Cardiac fibroblast (primary cell): ENCODE data around the gene C1QTNF8.

Source experiments
- DNase-seq, 2 donors: peaks; one replicate each; pipeline versions ENCODE4 v3.0.0 to v3.0.0-alpha.2; 2010; ENCODE audit warnings: low read depth in 2 of 2
- H3K4me3 ChIP-seq, 2 donors: replicated peaks in 1 of 2; 1 replicate in 1 of 2; 2 replicates in 1 of 2; pipeline ENCODE4 v1.5.1; 2011; ENCODE audit warnings: low read depth in 2 of 2, low read length in 2 of 2, mild to moderate bottlenecking in 2 of 2, moderate library complexity in 1 of 2
- TF ChIP-seq, protein P1 (sequence below): IDR thresholded peaks from one replicate; pipeline ENCODE4 v1.5.1; 2011; ENCODE audit warnings: low read depth, mild to moderate bottlenecking, low read length, inconsistent platforms

The C1QTNF8 gene

DNA sequence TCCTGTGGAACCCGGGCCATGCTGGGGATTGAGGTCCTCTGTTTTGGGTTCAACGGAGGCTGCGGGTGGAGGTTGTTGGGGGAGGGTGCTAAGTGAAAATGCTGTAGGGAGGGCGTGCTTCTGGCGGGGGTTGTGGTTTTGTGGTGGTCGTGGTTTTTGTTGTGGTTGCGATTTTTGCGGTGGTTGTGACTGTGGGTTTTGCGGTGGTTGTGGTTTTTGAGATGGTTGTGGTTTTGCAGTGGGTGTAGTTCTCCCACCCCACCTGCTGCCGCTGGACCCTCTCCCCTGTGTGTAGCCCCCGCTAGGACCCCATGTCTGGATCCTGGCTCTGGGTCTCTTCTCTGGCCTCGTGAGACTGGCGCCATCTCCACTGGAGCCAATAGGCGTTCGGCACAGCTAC lies 28.4 kb downstream of the C1QTNF8 start:
- no peak overlapping the region for H3K4me3 ChIP-seq
- DNase-seq = no peak
- TF ChIP-seq, protein P1, sequence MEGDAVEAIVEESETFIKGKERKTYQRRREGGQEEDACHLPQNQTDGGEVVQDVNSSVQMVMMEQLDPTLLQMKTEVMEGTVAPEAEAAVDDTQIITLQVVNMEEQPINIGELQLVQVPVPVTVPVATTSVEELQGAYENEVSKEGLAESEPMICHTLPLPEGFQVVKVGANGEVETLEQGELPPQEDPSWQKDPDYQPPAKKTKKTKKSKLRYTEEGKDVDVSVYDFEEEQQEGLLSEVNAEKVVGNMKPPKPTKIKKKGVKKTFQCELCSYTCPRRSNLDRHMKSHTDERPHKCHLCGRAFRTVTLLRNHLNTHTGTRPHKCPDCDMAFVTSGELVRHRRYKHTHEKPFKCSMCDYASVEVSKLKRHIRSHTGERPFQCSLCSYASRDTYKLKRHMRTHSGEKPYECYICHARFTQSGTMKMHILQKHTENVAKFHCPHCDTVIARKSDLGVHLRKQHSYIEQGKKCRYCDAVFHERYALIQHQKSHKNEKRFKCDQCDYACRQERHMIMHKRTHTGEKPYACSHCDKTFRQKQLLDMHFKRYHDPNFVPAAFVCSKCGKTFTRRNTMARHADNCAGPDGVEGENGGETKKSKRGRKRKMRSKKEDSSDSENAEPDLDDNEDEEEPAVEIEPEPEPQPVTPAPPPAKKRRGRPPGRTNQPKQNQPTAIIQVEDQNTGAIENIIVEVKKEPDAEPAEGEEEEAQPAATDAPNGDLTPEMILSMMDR = no peak

DNA sequence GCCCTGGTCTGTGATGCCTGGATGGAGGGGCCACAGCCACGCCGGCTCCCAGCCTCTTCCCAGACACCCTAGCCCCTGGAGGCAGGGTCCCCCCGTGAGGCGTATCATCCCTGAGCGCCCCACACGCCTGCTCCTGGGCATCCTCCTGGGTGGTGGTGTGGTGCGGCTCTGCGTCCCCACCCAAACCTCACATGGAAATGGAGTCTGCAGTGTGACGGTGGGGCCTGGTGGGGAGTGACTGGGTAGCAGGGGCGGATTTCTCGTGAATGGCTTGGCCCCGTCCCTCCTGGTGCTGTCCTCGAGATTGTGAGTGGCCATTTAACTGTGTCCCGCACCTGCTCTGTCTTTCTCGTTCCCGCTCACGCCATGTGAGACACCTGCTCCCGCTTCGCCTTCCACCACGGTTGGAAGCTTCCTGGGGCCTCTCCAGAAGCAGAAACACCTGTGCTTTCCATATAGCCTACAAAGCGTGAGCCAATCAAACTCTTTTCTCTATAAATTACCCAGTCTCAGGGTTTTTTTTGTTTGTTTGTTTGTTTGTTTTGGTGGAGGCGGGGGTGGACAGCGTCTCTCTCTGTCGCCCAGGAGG lies 29.4 kb downstream of the C1QTNF8 start:
- no peak overlapping the region for H3K4me3 ChIP-seq
- DNase-seq = no peak
- TF ChIP-seq, protein P1 = no peak

DNA sequence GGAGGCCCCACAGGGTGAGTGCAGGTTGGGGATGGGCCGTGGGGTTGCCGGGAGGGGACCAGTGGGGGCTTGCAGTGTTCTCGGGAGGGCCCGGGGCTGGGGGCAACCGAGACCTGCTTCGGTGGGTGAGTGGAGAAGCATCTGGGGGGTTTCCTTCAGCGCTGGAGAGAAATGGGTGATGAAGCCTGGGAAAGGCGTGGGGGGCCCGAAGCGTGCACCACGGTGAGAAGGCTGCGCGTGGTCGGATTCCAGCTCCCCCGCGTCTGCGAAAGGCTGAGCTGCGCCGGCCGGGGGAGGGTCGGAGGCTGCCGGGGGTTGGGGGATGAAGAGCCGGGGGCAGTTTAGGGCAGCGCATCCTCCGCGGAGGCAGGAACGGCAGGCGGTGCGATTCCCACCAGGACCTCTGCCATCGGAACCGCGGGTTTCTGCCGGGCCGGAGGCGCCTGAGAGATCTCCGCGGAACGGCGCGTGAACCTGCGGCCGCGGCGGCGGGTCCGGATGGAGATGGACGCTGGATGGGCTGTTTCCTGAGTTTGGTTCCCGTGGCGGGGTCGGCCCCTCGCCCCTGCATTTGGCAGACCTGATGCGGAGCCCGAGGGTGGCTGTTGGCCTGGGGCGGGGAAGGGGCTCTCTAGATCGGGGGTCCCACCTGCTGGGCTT lies 30.4 kb downstream of the C1QTNF8 start:
- H3K4me3 ChIP-seq = no peak overlapping the region
- TF ChIP-seq, protein P1 = no peak
- no peak for DNase-seq

DNA sequence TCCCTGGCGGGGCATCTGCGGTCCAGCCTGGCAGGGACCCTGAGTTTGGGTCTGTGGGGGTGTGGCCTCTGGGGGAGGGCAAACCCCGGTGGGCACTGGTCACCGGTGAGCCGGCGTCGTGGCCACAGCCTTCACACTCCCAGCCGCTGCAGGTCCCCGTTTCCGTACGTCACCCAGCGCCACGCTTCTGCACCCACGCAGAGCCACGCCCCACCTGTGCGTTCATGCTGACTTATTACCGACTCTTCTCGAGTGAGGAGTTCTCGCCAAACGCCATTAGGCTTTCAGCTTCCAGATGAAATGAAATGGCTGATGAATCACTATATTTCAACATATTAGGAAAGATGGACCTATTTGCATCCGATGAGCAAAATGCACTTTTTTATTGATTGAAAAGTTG lies 32.3 kb downstream of the C1QTNF8 start:
- TF ChIP-seq, protein P1 = no peak
- no peak overlapping the region for H3K4me3 ChIP-seq
- DNase-seq = no peak

DNA sequence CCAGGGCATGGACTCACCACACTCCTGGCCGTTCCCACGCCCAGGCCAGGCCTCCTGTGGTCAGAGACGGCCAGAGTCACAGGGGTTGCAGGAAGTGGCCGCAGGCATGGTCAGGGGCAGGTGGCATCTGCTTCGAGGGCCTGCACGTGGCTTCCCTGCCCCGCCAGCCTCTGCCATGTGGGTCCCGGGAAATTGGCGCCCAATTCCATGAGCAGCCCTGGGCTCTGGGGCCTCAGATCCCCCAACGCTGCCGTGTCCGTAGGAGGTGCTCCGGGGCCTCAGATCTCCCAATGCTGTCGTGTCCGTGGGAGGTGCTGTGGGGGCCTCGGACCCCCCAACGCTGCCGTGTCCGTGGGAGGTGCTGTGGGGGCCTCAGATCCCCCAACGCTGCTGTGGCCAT lies 33.1 kb downstream of the C1QTNF8 start:
- no peak overlapping the region for H3K4me3 ChIP-seq
- DNase-seq = no peak
- TF ChIP-seq, protein P1 = no peak

DNA sequence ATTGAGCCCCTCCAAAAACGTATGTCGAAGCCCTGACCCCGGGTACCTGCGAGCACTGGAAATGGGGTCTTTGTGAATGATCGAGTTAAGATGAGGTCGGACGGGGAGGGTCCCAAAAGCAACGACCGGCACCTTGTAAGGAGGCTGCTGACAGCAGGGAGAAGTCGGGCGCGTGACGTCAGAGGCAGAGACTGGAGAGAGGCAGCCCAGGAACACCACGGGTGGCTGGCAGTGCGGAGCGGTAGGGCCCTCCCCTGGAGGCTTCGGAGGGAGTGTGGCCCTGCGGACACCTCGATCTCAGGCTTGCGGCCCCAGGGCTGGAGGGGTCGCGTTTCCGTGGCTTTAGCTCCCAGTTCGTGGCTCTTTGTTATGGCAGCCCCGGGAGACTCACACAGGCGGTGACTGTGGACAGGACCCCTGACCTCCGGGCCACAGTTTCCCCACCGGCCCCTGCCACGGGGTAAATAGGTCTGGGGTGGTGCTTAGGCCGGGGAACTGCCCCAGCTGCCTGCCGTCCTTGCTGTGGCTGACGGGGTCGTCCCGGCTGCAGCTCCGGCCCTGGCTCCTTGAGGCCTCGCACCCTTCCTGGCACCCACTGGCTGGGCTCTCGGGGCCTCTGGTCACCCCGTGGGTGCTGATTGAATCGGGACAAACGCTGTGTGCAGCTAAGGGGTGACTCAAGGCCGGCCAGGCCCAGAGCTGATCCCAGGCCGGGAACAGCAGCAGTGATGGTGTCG lies 34.1 kb downstream of the C1QTNF8 start:
- TF ChIP-seq, protein P1 = no peak
- no peak overlapping the region for H3K4me3 ChIP-seq
- no peak for DNase-seq
